ENCODE results near the gene ADAD1. TPM values are rescaled to one million over a fixed set of nuclear protein-coding genes. Genes with fewer than 3 reads are reported as not detected.

ADAD1 gene
- total and polyA plus RNA-seq, 2 donors from 2014 or later = not detected

- intact Hi-C loops (cut with DNase I) = no loop called here
- Histone ChIP-seq H3K36me3 (ENCODE audit: control insufficient read depth in 2 of 3, insufficient read depth in 3 of 3, low read length in 3 of 3) (no peaks in the 10 kb centered on the region), H3K27ac (ENCODE audit: low read depth in 2 of 2, low read length in 2 of 2) (no peak overlapping the region), H3K27me3 (ENCODE audit: control insufficient read depth, insufficient read depth, low read length) (no peaks in the 10 kb centered on the region), H3K9me3 (ENCODE audit: control insufficient read depth in 2 of 3, insufficient read depth in 1 of 3, low read length in 3 of 3) (no peaks in the 10 kb centered on the region), H3K4me3 (ENCODE audit: low read length in 3 of 3) (no peak overlapping the region), H3K9ac (ENCODE audit: low read length in 3 of 3) (no peak overlapping the region), H3K4me1 (ENCODE audit: control insufficient read depth in 2 of 3, insufficient read depth in 2 of 3, low read depth in 1 of 3, low read length in 3 of 3) (no peaks in the 10 kb centered on the region)
- FAIRE-seq = no peak
- no peak for DNase-seq
- TF ChIP-seq CTCF (IDR thresholded peaks at IDR 0.05; ENCODE audit: borderline replicate concordance, extremely low read depth, insufficient read depth) = no peak
These were observed 14.5 kb downstream of the ADAD1 start for GRCh38 chr4:122393276-122393675.

- FAIRE-seq (no peak), DNase-seq (no peak)
- no peak for TF ChIP-seq CTCF (IDR thresholded peaks at IDR 0.05; ENCODE audit: borderline replicate concordance, extremely low read depth, insufficient read depth)
- Histone ChIP-seq H3K9me3 (ENCODE audit: control insufficient read depth in 2 of 3, insufficient read depth in 1 of 3, low read length in 3 of 3) (no peaks in the 10 kb centered on the region), H3K4me1 (ENCODE audit: control insufficient read depth in 2 of 3, insufficient read depth in 2 of 3, low read depth in 1 of 3, low read length in 3 of 3) (no peaks in the 10 kb centered on the region), H3K4me3 (ENCODE audit: low read length in 3 of 3) (no peak overlapping the region), H3K27me3 (ENCODE audit: control insufficient read depth, insufficient read depth, low read length) (no peaks in the 10 kb centered on the region), H3K36me3 (ENCODE audit: control insufficient read depth in 2 of 3, insufficient read depth in 3 of 3, low read length in 3 of 3) (no peaks in the 10 kb centered on the region), H3K27ac (ENCODE audit: low read depth in 2 of 2, low read length in 2 of 2) (no peak overlapping the region), H3K9ac (ENCODE audit: low read length in 3 of 3) (no peak overlapping the region)
- intact Hi-C loops (cut with DNase I) = no loop called here
These were observed 25.1 kb downstream of the ADAD1 start for GRCh38 chr4:122403861-122404260.

GRCh38 chr4:122412547-122412946, 33.7 kb downstream of the ADAD1 start:
- H3K36me3 ChIP-seq (ENCODE audit: control insufficient read depth in 2 of 3, insufficient read depth in 3 of 3, low read length in 3 of 3) = no peaks in the 10 kb centered on the region
- no peaks in the 10 kb centered on the region for H3K27me3 ChIP-seq (ENCODE audit: control insufficient read depth, insufficient read depth, low read length)
- H3K9me3 ChIP-seq (ENCODE audit: control insufficient read depth in 2 of 3, insufficient read depth in 1 of 3, low read length in 3 of 3) = no peaks in the 10 kb centered on the region
- DNase-seq = no peak
- H3K27ac ChIP-seq (ENCODE audit: low read depth in 2 of 2, low read length in 2 of 2) = no peak overlapping the region
- intact Hi-C loops (cut with DNase I) = no loop called here
- H3K9ac ChIP-seq (ENCODE audit: low read length in 3 of 3) = no peak overlapping the region
- TF ChIP-seq CTCF (IDR thresholded peaks at IDR 0.05; ENCODE audit: borderline replicate concordance, extremely low read depth, insufficient read depth) = no peak
- no peaks in the 10 kb centered on the region for H3K4me1 ChIP-seq (ENCODE audit: control insufficient read depth in 2 of 3, insufficient read depth in 2 of 3, low read depth in 1 of 3, low read length in 3 of 3)
- FAIRE-seq = no peak
- H3K4me3 ChIP-seq (ENCODE audit: low read length in 3 of 3) = no peak overlapping the region

GRCh38 chr4:122423246-122423645, 44.4 kb downstream of the ADAD1 start:
- H3K27ac ChIP-seq (ENCODE audit: low read depth in 2 of 2, low read length in 2 of 2) = no peak overlapping the region
- H3K4me1 ChIP-seq (ENCODE audit: control insufficient read depth in 2 of 3, insufficient read depth in 2 of 3, low read depth in 1 of 3, low read length in 3 of 3) = no peaks in the 10 kb centered on the region
- FAIRE-seq (no peak), DNase-seq (no peak)
- intact Hi-C loops (cut with DNase I) = no loop called here
- H3K4me3 ChIP-seq (ENCODE audit: low read length in 3 of 3) = no peak overlapping the region
- TF ChIP-seq CTCF (IDR thresholded peaks at IDR 0.05; ENCODE audit: borderline replicate concordance, extremely low read depth, insufficient read depth) = no peak
- H3K27me3 ChIP-seq (ENCODE audit: control insufficient read depth, insufficient read depth, low read length) = no peaks in the 10 kb centered on the region
- H3K9me3 ChIP-seq (ENCODE audit: control insufficient read depth in 2 of 3, insufficient read depth in 1 of 3, low read length in 3 of 3) = no peaks in the 10 kb centered on the region
- no peak overlapping the region for H3K9ac ChIP-seq (ENCODE audit: low read length in 3 of 3)
- H3K36me3 ChIP-seq (ENCODE audit: control insufficient read depth in 2 of 3, insufficient read depth in 3 of 3, low read length in 3 of 3) = no peaks in the 10 kb centered on the region

Measured in kidney (tissue), 14 donors.